ENCODE data around the gene IGF1R. TPM values are rescaled to one million over a fixed set of nuclear protein-coding genes. Genes with fewer than 3 reads are reported as not detected.

IGF1R gene
- total and polyA plus RNA-seq, 12 donors, result 8.6 to 138 (median 66.0) TPM

GRCh38 chr15:98996169-98996568 lies 347.8 kb downstream of the IGF1R start:
- H3K9me3 ChIP-seq (replicated peaks in 1 of 3), result no peaks in the 10 kb centered on the region
- no peaks in the 10 kb centered on the region for H3K36me3 ChIP-seq (replicated peaks in 1 of 2)
- no peaks in the 10 kb centered on the region for H3K4me1 ChIP-seq (replicated peaks in 1 of 2)
- no peak for DNase-seq
- H3K4me3 ChIP-seq, result no peak overlapping the region
- H3K27me3 ChIP-seq, result no peaks in the 10 kb centered on the region
- no peak overlapping the region for H3K27ac ChIP-seq
- intact Hi-C loops (cut with DNase I), result no loop called here
- TF ChIP-seq POLR2A (IDR thresholded peaks at IDR 0.05), result no peak
- TF ChIP-seq, protein P1, sequence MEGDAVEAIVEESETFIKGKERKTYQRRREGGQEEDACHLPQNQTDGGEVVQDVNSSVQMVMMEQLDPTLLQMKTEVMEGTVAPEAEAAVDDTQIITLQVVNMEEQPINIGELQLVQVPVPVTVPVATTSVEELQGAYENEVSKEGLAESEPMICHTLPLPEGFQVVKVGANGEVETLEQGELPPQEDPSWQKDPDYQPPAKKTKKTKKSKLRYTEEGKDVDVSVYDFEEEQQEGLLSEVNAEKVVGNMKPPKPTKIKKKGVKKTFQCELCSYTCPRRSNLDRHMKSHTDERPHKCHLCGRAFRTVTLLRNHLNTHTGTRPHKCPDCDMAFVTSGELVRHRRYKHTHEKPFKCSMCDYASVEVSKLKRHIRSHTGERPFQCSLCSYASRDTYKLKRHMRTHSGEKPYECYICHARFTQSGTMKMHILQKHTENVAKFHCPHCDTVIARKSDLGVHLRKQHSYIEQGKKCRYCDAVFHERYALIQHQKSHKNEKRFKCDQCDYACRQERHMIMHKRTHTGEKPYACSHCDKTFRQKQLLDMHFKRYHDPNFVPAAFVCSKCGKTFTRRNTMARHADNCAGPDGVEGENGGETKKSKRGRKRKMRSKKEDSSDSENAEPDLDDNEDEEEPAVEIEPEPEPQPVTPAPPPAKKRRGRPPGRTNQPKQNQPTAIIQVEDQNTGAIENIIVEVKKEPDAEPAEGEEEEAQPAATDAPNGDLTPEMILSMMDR (IDR thresholded peaks at IDR 0.05), result no peak

GRCh38 chr15:98996624-98997023 lies 348.3 kb downstream of the IGF1R start:
- Histone ChIP-seq H3K27me3 (no peaks in the 10 kb centered on the region), H3K27ac (no peak overlapping the region), H3K9me3 (replicated peaks in 1 of 3) (no peaks in the 10 kb centered on the region), H3K4me1 (replicated peaks in 1 of 2) (no peaks in the 10 kb centered on the region), H3K4me3 (no peak overlapping the region), H3K36me3 (replicated peaks in 1 of 2) (no peaks in the 10 kb centered on the region)
- no peak for DNase-seq
- 78 to 87% (median 86%) methylated on average over 6 of the region's 6 CpGs for WGBS, 4 donors
- intact Hi-C loops (cut with DNase I), result no loop called here
- no peak for TF ChIP-seq POLR2A (IDR thresholded peaks at IDR 0.05)
- TF ChIP-seq, protein P1 (IDR thresholded peaks at IDR 0.05), result no peak

DNA sequence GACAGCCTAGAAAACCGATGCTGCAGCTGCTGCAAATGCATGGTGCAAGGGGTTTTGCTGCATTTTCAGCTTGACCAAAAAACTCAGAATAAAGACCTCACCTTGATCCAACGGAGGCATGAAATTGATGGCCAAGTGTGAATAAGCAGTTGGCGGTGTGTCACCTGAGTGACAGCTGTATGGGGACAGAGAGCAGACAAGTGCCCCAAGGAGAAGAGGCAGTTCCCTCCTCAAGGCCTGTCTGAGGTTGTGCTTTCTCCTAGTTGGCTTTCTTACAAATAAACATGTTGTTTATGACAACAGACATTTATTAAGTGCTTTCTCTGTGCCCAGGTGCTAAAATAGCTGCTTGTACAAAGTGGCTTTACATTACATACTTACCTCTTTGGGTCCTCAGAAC lies 349.0 kb downstream of the IGF1R start:
- Histone ChIP-seq H3K27me3 (no peaks in the 10 kb centered on the region), H3K36me3 (replicated peaks in 1 of 2) (no peaks in the 10 kb centered on the region), H3K4me3 (no peak overlapping the region), H3K4me1 (replicated peaks in 1 of 2) (no peaks in the 10 kb centered on the region), H3K27ac (no peak overlapping the region), H3K9me3 (replicated peaks in 1 of 3) (no peaks in the 10 kb centered on the region)
- TF ChIP-seq, protein P1 (IDR thresholded peaks at IDR 0.05), result no peak
- TF ChIP-seq POLR2A (IDR thresholded peaks at IDR 0.05), result no peak
- no peak for DNase-seq
- intact Hi-C loops (cut with DNase I), result no loop called here
- WGBS, 4 donors, result 84 to 87% (median 86%) methylated on average over 3 of the region's 3 CpGs

- Histone ChIP-seq H3K4me3 (no peak overlapping the region), H3K36me3 (replicated peaks in 1 of 2) (no peaks in the 10 kb centered on the region), H3K4me1 (replicated peaks in 1 of 2) (no peaks in the 10 kb centered on the region), H3K27ac (no peak overlapping the region), H3K9me3 (replicated peaks in 1 of 3) (no peaks in the 10 kb centered on the region), H3K27me3 (no peaks in the 10 kb centered on the region)
- TF ChIP-seq, protein P1 (IDR thresholded peaks at IDR 0.05), result no peak
- no peak for TF ChIP-seq POLR2A (IDR thresholded peaks at IDR 0.05)
- DNase-seq, result no peak
- WGBS, 4 donors, result 88 to 94% (median 91%) methylated on average over 9 of the region's 9 CpGs
- intact Hi-C loops (cut with DNase I), result no loop called here
These were observed 349.4 kb downstream of the IGF1R start for GRCh38 chr15:98997755-98998154.

Data from adrenal gland (tissue), 12 donors.